ENCODE results near the gene MKKS.

DNA sequence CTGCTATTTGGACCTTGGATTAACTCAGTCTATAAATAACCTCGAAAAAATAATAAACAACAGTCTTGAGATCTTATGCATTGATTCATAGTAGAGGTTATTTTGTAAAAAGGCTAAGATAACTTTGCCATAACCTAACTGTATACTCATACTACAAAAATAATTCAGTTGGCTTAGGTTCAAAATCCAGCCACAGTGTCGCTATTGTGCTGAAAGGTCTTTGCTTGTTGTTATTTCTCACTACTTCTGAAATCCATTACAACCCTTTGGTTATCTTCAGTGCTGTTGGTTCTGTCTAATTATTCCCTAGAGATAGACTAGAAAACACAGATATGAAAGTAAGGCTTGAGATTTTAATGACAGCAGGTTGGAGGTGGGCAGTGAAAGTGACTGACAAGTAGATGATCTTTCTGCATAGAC is 74.4 kb downstream of the MKKS start:
- TF ChIP-seq, protein P1, sequence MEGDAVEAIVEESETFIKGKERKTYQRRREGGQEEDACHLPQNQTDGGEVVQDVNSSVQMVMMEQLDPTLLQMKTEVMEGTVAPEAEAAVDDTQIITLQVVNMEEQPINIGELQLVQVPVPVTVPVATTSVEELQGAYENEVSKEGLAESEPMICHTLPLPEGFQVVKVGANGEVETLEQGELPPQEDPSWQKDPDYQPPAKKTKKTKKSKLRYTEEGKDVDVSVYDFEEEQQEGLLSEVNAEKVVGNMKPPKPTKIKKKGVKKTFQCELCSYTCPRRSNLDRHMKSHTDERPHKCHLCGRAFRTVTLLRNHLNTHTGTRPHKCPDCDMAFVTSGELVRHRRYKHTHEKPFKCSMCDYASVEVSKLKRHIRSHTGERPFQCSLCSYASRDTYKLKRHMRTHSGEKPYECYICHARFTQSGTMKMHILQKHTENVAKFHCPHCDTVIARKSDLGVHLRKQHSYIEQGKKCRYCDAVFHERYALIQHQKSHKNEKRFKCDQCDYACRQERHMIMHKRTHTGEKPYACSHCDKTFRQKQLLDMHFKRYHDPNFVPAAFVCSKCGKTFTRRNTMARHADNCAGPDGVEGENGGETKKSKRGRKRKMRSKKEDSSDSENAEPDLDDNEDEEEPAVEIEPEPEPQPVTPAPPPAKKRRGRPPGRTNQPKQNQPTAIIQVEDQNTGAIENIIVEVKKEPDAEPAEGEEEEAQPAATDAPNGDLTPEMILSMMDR (conservative IDR thresholded peaks at IDR 0.05; ENCODE audit: low read length) = no peak
- TF ChIP-seq EZH2phosphoT487 (IDR thresholded peaks at IDR 0.05; ENCODE audit: borderline replicate concordance) = no peak
